Measurements from ENCODE around the gene SLC12A7.

DNA sequence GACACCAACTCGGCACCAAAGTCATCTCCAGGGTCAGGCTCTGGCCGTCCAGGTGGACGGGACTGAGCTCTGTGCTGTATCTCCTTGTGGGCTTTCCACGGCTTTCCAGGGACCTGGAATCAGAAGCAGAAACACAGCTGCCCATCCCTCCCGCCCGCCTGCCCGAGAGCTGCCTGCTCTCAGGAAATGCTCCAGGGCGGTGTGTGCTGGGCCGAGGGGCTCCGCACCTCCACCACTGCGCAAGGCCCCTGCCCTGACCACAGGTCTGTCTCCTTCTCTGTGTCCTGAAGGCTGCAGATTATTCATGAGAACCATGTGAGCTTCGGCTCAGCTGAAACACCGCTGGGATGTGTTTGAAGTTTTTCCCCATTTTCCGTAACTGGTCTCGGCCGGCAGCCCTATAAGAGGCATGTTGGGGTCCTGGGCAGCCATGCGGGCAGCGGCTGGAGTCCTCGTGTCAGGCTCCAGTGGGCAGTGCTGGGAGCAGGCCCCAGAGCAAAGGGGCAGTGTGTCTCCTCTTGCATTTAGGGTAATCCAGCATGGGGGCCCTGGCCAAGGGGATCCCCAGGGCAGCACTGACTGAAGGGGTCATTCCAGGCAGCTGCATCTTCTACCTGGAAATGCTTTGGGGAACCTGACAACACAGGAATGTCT is 80.4 kb downstream of the SLC12A7 start:
- TF ChIP-seq ZNF274 (IDR thresholded peaks at IDR 0.05; ENCODE audit: low read depth, low read length) (no peak), YY1 (IDR thresholded peaks at IDR 0.05; ENCODE audit: insufficient read depth, insufficient read length) (no peak), SUZ12 (IDR thresholded peaks at IDR 0.05; ENCODE audit: extremely low read depth, insufficient read depth, insufficient read length) (no peak)

All from NT2/D1 (cell line).